ENCODE results near the gene DUSP28. TPM values are rescaled to one million over a fixed set of nuclear protein-coding genes. Genes with fewer than 3 reads are reported as not detected.

The DUSP28 gene
- polyA plus RNA-seq, 4 donors = 6.3 to 9.6 (median 8.1) TPM

DNA sequence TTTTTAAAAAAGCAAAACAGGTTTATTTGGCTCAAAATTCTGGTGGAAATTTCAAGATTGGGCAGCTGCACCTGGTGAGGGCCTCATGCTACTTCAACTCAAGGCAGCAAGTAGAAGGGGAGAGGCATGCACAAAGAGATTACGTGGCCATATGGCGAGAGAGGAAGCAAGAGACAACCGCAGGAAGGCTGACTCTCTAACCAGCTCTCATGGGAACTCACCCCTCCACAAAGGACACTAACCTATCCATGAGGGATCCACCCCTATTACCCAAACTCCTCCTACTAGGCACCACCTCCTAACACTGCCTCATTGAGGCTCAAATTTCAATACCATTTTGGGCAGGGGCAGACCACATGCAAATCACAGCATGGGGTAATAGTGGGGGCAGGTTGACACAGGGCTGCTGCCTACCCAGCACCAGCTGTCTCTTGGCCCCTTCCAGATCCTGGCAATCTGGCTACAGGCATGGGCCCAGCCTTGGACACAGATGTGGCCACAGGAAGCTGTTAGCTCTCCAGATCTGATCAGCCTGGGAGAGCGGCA lies 24.4 kb downstream of the DUSP28 start:
- DNase-seq (ENCODE audit: low read depth in 4 of 4, low spot score in 3 of 4) = no peak

DNA sequence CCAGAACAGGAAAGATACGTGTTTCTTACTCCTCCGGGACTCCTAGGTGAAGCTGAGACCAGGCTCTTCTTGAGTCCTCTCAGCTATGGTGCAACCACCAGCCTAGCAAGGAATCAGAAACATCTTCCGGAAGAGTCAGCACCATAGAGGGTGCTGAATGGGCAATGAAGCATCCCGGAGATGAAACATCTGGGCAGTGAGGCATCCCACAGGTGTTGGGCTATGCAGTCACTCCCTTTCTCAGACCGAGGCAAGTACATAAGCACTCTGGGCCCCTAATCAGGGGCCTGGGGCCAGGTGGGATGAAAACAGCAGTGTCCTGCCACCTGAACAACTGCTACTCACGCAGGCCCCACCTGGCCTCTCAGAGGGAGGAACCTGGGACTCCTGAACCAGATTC lies 24.9 kb downstream of the DUSP28 start:
- DNase-seq (ENCODE audit: low read depth in 4 of 4, low spot score in 3 of 4) = no peak

DNA sequence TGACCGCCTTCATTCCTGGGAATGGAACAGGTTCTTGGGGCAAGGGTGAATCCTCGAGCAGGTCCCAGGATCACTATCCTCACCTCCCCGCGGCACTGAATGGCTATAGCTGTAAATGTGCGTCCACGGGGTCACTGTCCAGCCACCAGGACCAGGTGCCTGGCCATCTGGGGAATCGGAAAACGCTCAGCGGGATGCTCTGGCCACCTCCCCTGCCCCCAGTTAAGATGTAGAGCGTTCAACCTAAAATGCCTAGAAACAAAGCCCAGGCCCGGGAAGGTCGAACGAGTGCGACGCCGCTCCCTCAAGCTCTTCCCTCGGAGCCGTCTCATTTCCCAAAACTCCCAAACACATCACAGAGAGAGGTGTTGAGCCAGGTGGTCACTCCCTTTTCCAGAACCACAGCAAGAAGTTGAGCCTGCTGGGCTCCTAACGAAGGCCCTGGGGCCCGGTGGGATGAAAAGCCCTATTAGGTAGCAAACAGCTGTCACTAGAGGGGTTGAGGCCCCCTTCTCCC lies 25.6 kb downstream of the DUSP28 start:
- no peak for DNase-seq (ENCODE audit: low read depth in 4 of 4, low spot score in 3 of 4)

DNA sequence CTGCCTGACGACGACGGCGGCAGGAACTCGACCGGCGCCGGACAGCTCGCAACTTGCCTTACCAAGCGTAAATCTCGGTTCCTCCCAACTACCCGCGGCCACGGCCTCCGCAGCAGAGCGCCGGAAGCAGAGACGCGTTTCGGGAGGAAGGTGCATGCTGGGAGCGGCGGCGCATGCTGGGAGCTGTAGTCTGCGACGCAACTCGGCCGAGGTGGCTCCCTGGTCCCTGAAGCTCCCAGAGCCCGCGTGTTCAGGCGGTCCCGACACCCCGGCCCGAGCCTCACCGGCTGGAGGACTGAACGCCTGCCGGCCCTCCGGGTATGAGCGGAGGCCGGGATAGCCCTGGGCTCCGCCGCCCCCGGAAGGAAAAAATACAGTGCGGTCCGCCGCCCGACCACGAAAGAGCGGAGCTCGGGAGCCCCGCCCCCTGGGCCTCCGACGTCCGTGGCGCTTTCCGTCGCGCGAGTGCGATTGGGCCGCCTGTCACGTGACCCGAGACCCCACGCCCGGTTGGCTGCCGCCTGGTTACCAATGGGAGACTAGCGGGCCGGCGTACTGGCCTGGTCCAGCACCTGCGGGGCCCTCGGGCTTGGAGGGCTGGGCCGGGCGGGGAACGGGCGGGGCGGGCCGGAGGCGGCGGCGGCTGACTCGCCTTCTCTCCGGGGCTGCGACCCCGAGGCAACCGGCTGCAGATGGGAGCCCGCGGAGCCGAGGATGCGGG lies 26.2 kb downstream of the DUSP28 start, which contains the start of gene CAPN10:
Gene CAPN10, plus strand, starts transcription at position 537 of the 721 bp plus-strand sequence. Its CDS starts 178 bp downstream, at position 715.
- peak; percentile 88 to 94 (median 92) for DNase-seq (ENCODE audit: low read depth in 4 of 4, low spot score in 3 of 4)

DNA sequence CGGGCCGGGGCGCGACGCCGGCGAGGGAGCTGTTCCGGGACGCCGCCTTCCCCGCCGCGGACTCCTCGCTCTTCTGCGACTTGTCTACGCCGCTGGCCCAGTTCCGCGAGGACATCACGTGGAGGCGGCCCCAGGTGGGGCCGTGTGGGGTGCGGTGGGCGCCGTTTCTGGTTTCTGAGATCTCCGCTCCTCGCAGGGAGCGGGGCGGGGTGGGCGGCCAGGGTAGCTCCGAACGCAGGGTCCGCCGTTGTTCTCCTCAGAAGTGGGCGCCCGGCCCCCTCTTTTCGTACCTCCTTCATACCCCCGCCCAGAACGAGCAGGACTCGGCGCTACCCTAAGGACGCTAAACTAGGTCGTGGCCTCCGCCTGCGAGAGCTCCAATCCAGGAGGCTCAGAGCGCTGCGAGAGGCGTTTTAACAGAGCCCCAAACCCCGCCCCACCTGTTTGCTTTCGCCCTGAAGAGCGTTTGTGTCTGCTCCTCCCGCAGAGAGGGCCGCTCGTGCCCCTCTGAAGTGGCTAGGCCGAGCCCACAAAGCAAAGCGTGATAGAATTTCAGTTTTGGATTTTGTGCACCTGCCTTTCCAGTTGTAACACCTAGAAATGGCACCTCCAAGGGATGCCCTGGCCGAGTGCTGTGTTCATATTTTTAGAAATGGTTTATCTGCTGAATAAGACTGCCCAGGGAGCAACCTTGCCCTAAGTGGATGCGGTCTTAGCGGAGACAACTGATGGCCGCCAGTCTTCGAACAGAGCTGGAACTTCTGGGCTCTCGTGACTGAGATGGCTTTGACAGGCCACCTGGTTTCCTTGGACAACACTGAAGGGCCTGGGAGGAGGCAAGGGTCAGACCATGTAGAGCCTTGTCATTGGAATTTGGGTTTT lies 27.0 kb downstream of the DUSP28 start:
- DNase-seq (ENCODE audit: low read depth in 4 of 4, low spot score in 3 of 4) = no peak

DNA sequence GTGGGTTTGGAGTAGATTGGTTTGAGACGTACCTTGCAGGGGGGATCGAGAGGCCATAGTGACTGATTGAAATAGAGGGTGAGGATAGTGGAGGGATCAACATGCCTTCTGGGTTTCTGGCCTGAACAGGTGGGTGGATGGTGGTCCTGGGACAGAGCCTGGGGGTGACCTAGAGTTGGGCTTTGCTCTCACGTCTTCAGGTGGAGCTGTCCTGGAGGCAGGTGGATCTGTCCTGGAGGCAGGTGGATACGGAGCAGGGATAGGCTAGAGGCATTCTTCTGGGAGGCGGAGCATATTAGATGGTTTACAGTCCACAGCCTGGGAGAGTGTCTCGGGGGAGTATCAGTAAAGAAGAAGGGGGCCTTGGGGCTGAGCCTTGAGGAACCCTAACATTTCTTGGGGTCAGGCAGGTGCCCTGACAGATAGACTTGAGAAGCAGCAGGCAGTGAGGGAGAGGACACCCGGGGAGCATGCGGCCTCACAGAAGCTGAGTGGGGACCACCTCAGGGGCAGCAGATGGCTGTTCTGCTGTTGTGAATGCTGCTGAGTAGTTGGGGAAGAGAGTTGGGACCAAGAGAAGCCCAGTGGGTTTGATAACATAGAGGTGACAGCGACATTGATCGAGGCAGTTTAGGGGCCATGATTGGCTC lies 28.0 kb downstream of the DUSP28 start:
- no peak for DNase-seq (ENCODE audit: low read depth in 4 of 4, low spot score in 3 of 4)

DNA sequence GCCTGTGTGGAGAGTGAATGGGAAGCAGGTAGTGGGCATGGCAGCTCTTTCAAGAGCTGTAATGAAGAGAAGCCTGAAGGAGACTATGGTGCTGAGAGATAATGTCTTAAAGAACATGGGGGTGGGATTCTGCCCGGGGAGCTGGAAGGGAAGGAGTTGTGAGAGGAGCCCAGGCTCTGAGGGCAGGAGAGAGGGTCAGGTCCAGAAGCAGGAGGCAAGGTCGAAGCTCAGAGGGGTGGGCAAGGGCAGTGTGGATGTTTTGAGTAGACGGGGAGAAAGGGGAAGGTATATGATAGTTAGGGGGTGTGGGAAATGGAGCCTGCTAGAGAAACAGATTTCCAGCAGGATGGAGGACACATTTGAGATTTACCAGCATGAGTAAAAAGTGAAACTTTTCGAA lies 28.5 kb downstream of the DUSP28 start:
- no peak for DNase-seq (ENCODE audit: low read depth in 4 of 4, low spot score in 3 of 4)

DNA sequence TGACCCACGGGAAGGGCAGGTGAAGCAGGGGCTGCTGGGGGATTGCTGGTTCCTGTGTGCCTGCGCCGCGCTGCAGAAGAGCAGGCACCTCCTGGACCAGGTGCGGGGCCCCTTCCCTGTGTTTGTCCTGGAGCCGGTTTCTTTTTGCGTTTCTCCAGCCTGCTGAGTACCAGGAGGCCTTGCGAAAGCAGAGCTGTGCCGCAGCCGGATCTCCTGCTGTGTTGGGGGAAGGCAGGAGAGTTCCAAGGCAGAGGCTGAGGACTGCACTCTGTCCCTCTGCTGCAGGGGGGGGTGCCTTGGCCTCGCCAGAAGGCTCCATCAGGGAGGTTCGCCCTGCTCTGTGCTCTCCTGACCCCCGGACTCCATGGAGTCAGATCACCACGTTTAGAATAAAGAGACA lies 29.2 kb downstream of the DUSP28 start:
- no peak for DNase-seq (ENCODE audit: low read depth in 4 of 4, low spot score in 3 of 4)

DNA sequence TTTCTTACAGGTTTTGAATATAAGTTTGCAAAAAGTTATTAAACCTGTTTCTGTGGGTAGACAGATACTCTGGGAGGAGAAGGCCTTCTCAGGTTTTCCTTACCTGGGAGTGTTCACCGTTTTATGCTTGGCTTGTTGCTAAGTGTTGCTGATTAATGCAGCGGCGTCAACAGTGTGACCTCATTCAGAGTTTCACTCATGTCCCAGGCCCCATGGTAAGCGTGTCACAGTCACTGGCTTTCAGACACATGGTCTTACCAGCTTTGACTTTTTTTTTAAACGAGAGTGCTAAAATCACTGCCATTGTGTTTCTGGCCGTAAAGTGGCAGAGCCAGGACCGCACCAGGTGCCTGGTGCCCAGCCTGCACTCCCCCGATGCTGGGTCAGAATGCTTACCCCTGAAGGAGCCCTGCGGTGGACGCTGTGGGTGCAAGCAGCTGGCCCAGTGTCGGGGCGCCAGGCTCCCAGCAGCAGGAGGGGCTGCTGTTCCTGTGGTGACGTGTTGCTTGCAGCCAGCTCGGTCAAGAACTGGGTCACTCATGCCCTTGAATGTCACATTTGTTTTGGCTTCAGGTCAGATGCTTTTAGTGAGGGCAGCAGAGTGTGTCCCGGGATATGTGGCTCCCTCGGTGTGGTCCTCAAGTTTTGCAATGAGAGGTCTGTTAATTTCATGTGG lies 29.8 kb downstream of the DUSP28 start:
- no peak for DNase-seq (ENCODE audit: low read depth in 4 of 4, low spot score in 3 of 4)

DNA sequence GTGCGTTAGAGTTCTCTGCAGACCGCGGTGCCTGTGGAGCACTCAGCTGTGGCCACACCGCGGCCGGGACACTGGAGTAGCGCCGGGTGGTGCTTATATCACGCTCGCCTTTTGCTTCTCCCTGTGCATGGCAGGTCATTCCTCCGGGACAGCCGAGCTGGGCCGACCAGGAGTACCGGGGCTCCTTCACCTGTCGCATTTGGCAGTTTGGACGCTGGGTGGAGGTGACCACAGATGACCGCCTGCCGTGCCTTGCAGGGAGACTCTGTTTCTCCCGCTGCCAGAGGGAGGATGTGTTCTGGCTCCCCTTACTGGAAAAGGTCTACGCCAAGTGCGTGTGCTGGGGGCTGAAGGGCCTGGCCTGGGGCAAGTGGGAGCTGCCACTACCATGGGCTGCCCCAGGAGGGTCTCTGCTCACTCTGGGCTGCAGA lies 30.5 kb downstream of the DUSP28 start:
- DNase-seq (ENCODE audit: low read depth in 4 of 4, low spot score in 3 of 4) = no peak

DNA sequence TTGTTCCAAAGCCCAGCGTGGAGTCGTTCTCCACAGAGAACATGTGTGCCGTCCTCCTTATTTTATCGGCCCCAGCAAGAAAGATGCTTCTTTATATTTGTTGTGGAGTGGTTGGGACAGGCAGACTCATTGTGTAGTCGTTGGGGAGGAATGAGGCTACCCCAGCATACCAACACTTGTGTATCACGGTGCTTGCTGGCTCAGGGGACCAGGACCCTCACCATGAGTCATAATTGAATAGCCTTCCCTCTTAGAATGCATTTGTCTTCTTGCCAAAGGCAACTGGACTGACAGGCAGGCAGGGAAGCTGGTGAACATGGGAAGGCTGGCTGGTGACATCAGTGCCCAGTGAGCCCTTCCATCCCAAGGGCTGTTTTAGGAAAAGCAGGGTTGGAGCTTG lies 31.1 kb downstream of the DUSP28 start:
- DNase-seq (ENCODE audit: low read depth in 4 of 4, low spot score in 3 of 4) = no peak

DNA sequence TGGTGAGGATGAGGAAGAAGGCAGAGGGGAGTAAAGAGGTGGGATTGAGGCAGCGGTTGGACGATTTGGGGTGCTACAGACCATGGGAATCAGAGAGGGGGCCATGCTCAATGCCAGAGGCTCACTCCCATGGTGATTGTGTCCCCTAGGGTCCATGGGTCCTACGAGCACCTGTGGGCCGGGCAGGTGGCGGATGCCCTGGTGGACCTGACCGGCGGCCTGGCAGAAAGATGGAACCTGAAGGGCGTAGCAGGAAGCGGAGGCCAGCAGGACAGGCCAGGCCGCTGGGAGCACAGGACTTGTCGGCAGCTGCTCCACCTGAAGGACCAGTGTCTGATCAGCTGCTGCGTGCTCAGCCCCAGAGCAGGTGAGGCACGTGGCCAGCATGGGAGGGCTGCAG lies 31.6 kb downstream of the DUSP28 start:
- DNase-seq (ENCODE audit: low read depth in 4 of 4, low spot score in 3 of 4) = no peak

DNA sequence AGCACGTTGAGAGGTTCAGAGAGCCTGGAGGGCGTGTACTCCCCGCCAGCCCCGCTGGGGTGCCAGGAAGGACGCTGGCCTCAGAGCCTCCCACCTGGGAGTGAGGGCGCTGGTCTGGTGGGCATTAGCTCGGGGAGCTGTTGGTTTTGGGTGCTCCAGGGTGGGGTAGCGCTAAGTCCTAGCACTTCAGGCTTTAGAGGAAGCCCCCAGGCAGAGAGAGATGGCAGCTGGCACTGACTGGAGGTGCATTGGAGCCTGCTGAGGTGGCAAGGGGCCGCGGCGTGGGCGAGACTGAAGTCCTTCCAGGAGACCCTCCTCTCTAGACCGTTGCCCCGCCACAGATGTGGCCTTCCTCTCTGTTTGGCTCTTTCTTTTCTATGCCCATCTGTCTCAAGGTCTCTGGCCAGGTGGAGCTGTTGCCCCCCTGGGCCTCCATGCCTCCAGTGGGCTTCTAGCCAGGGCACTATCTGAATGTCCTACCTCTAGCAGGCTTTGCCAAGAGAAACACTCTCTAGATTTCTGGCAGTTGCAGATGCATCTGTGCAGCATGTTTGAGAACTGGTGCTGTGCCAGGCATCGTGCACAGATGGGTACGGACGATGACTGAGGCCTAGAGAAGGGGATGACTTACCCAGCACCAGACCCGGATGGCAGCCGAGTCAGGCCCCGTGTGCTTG lies 33.0 kb downstream of the DUSP28 start:
- no peak for DNase-seq (ENCODE audit: low read depth in 4 of 4, low spot score in 3 of 4)

DNA sequence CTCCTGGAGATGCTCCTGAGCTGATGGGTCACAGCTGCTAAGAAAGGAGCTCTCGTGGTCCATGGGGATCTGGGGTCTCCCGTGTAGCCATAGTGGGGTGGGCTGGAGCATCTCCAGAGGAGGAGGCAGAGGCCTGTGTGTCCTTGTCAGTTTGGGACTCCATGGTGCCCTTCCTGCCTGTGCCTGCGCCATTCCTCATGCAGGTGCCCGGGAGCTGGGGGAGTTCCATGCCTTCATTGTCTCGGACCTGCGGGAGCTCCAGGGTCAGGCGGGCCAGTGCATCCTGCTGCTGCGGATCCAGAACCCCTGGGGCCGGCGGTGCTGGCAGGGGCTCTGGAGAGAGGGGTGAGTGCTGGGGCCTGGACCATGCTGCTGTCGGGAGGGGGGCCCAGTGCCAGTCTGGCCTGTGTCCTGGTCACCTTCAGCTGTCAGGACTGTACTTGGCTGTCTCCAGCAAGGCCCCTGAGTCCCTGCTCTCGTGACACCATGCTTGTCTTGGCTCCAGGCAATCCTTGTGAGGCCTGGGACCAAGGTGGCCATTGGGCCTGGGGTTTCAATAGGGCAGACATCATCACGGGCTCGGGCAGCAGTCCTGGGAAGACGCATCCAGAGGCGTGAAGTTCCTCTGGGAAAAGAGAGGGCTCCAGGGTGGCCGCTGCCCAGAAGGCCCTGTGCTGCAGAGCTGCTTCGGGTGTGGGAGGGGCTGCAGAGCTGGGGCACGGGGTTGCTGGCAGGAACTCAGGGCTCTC lies 33.7 kb downstream of the DUSP28 start:
- no peak for DNase-seq (ENCODE audit: low read depth in 4 of 4, low spot score in 3 of 4)

DNA sequence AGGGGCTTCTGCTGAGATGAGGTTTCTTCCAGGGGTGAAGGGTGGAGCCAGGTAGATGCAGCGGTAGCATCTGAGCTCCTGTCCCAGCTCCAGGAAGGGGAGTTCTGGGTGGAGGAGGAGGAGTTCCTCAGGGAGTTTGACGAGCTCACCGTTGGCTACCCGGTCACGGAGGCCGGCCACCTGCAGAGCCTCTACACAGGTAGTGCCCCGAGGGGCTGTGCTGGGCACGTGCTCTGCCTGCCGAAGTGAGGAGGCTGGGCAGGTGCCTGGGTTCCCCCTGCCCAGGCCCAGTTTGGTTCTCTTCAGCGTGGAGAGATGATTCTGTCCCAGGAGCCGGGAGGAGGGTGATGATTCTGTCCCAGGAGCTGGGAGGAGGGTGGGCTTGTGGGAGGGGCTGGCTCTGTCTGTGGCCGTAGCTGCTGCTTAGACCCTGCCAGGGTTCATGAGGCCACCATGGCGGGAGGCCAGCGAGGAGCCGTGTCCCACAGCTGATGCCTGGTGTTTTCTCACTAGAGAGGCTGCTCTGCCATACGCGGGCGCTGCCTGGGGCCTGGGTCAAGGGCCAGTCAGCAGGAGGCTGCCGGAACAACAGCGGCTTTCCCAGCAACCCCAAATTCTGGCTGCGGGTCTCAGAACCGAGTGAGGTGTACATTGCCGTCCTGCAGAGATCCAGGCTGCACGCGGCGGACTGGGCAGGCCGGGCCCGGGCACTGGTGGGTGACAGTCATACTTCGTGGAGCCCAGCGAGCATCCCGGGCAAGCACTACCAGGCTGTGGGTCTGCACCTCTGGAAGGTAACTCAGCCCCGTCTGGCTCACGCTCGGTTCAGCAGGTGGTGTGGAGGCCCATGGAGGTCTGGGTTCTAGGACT lies 34.6 kb downstream of the DUSP28 start:
- no peak for DNase-seq (ENCODE audit: low read depth in 4 of 4, low spot score in 3 of 4)

DNA sequence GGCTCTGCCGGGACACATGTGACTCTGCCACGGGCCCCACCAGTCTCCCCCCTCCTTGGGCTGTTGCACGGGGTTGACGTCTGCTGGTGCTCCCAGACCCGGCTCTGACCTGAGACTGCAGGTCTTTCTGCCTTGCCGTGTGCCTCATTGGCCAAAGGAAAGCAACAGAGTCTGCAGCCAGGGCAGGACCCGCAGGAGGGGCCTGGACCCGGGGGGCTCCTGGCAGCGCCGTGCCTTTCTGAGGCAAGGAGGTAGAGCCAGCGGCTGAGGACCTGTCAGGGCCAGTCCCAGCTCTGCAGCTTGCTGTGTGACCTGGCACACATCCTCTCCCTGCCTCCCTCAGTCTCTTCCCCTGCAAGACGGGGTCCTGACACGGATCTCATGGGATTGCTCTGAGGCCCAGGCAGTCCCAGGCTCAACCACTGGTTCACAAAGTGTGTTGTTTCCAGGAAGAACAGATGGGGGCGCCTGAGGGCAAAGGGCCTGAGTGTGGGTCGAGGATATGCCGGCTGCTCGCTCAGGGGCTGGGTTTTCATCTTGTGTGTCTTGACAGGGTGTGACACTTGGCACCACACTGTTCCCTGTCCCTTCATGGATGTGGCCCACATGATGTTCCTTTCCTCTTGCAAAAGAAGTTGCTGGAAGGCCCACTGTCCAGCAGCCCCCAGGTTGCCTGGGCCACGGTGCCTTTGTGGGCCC lies 35.4 kb downstream of the DUSP28 start:
- DNase-seq (ENCODE audit: low read depth in 4 of 4, low spot score in 3 of 4) = no peak

DNA sequence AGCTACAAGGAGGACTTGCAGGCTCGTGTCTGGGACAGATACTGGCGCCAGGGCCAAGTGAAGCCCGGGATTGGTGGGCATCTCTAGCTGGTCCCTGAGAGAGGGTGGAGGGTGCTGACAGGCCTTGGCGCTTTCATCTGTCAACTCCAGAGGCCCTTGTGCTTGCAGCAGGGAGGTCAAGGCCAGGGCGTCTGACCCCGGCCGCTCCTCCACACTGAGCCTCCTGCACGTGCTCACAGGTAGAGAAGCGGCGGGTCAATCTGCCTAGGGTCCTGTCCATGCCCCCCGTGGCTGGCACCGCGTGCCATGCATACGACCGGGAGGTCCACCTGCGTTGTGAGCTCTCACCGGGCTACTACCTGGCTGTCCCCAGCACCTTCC lies 35.9 kb downstream of the DUSP28 start:
- no peak for DNase-seq (ENCODE audit: low read depth in 4 of 4, low spot score in 3 of 4)
